Caco-2 (cell line): ENCODE data around the gene GPC6. TPM values are rescaled to one million over a fixed set of nuclear protein-coding genes. Genes with fewer than 3 reads are reported as not detected.

ENCODE experiments used
- BruUV-seq: library from RNA; stranded (reverse); fragments of 400-500 nt; replicated peaks from 2 replicates; lab custom pipeline; 2021; lab: Mats Ljungman, UMichigan
- CTCF ChIA-PET: fragments of 300-600 bp; sonication (Branson Sonifier 250); formaldehyde crosslinking; loops from one replicate; lab custom pipeline; 2022; ENCODE audit warnings: antibody characterized with exemption; lab: Charles Lee
- POLR2A ChIA-PET: fragments of 300-600 bp; sonication (Branson Sonifier 250); formaldehyde crosslinking; loops from one replicate; lab custom pipeline; 2022; ENCODE audit warnings: antibody characterized with exemption; lab: Charles Lee
- DNase-seq, 2 experiments: peaks; one replicate each; pipeline versions ENCODE4 v3.0.0 to v3.0.0-alpha.2; 2020 to 2022
- H3K27me3 ChIP-seq: replicated peaks from 2 replicates; pipeline ENCODE4 v1.6.0; 2011; ENCODE audit warnings: low read length; ENCODE audit not compliant: control insufficient read depth, insufficient read depth
- H3K36me3 ChIP-seq: 2 replicates; pipeline ENCODE4 v1.5.1; 2011; ENCODE audit warnings: low read length; ENCODE audit not compliant: control insufficient read depth, insufficient read depth
- H3K4me1 ChIP-seq: fragments of 250-450 bp; sonication (Bioruptor Pico); 2 replicates; pipeline ENCODE4 v1.5.1; 2020; ENCODE audit warnings: mild to moderate bottlenecking
- H3K4me3 ChIP-seq: 2 replicates; pipeline ENCODE4 v1.5.1; 2011; ENCODE audit warnings: low read depth, mild to moderate bottlenecking, control low read depth, low read length
- H3K9me3 ChIP-seq: fragments of 250-450 bp; sonication (Bioruptor Pico); 2 replicates; pipeline ENCODE4 v1.5.1; 2020; ENCODE audit warnings: mild to moderate bottlenecking, moderate library complexity
- H3K27ac Mint-ChIP-seq: one replicate; pipeline ENCODE4 v1.8.0; 2022; ENCODE audit warnings: mixed read lengths; ENCODE audit not compliant: unreplicated experiment
- H3K27me3 Mint-ChIP-seq: one replicate; pipeline ENCODE4 v1.8.0; 2022; ENCODE audit warnings: mixed read lengths; ENCODE audit not compliant: insufficient read depth, unreplicated experiment
- H3K36me3 Mint-ChIP-seq: one replicate; pipeline ENCODE4 v1.8.0; 2022; ENCODE audit warnings: mild to moderate bottlenecking, mixed read lengths; ENCODE audit not compliant: insufficient read depth, unreplicated experiment
- H3K4me1 Mint-ChIP-seq: one replicate; pipeline ENCODE4 v1.8.0; 2022; ENCODE audit warnings: low read depth, mixed read lengths; ENCODE audit not compliant: unreplicated experiment
- H3K4me3 Mint-ChIP-seq: one replicate; pipeline ENCODE4 v1.8.0; 2022; ENCODE audit warnings: mild to moderate bottlenecking, moderate library complexity, mixed read lengths; ENCODE audit not compliant: unreplicated experiment
- H3K9me3 Mint-ChIP-seq: one replicate; pipeline ENCODE4 v1.8.0; 2022; ENCODE audit warnings: mixed read lengths; ENCODE audit not compliant: unreplicated experiment
- intact Hi-C: fragments of 100-400 bp; cut with micrococcal nuclease; formaldehyde crosslinking; loops from one replicate; pipeline ENCODE4 v1.10.0; 2022; ENCODE audit not compliant: unreplicated experiment
- total RNA-seq: library from RNA; stranded (reverse); gene quantifications from 2 replicates; pipeline ENCODE4 v1.2.3, GENCODE V29; 2022
- TF ChIP-seq, protein P1 (sequence below), 2 experiments: fragments of 200-600 bp in 1 of 2; IDR thresholded peaks; 1 replicate in 1 of 2; 2 replicates in 1 of 2; pipeline versions ENCODE4 v1.5.1 to v1.8.0; 2011 to 2022; ENCODE audit warnings: antibody characterized with exemption in 1 of 2, control low read depth in 1 of 2, inconsistent platforms in 1 of 2, low read depth in 1 of 2, low read length in 1 of 2, mild to moderate bottlenecking in 1 of 2, moderate library complexity in 1 of 2; ENCODE audit not compliant: insufficient read depth in 1 of 2, severe bottlenecking in 1 of 2, unreplicated experiment in 1 of 2

The GPC6 gene
- total RNA-seq, 1 experiment from 2014 or later: 0.16 TPM

DNA sequence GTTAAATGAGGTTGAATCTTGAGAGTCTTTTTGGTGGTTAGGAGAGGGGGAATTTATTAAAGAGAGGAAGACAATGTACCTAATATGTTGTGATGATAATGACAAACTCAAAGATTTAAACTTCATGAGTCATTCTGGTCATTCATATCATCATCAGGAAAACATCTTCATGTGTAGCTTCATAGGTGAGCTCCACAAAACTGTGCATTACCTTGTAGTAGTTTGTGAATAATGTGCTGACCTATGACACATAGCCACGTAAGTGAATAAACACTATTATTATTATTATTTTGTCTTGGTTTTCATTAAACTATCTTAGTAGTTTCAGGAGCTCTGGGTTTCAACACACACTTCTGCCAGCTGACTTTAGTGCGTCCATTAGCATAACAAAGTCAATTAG lies 997 bp upstream of the GPC6 start:
- no peak overlapping the region for H3K4me3 Mint-ChIP-seq
- peaks cover 38% of the 10 kb centered on the region for H3K4me1 Mint-ChIP-seq
- ChIA-PET POLR2A (no interaction called here), CTCF (no interaction called here)
- H3K4me3 ChIP-seq: no peak overlapping the region
- H3K27me3 ChIP-seq: no peaks in the 10 kb centered on the region
- H3K27ac Mint-ChIP-seq: peak overlapping the region; percentile 57
- no peaks in the 10 kb centered on the region; the same call in 1 of the 2 replicates for H3K9me3 ChIP-seq
- no peak for DNase-seq
- peaks cover 17% of the 10 kb centered on the region for H3K36me3 Mint-ChIP-seq
- intact Hi-C loops: no loop called here
- H3K4me1 ChIP-seq: peaks cover 41% of the 10 kb centered on the region
- H3K9me3 Mint-ChIP-seq: peaks cover 31% of the 10 kb centered on the region
- H3K36me3 ChIP-seq: no peaks in the 10 kb centered on the region
- TF ChIP-seq, protein P1, sequence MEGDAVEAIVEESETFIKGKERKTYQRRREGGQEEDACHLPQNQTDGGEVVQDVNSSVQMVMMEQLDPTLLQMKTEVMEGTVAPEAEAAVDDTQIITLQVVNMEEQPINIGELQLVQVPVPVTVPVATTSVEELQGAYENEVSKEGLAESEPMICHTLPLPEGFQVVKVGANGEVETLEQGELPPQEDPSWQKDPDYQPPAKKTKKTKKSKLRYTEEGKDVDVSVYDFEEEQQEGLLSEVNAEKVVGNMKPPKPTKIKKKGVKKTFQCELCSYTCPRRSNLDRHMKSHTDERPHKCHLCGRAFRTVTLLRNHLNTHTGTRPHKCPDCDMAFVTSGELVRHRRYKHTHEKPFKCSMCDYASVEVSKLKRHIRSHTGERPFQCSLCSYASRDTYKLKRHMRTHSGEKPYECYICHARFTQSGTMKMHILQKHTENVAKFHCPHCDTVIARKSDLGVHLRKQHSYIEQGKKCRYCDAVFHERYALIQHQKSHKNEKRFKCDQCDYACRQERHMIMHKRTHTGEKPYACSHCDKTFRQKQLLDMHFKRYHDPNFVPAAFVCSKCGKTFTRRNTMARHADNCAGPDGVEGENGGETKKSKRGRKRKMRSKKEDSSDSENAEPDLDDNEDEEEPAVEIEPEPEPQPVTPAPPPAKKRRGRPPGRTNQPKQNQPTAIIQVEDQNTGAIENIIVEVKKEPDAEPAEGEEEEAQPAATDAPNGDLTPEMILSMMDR (IDR thresholded peaks at IDR 0.05; ENCODE audit: insufficient read depth in 1 of 2, low read depth in 1 of 2, low read length in 1 of 2, severe bottlenecking in 1 of 2, unreplicated experiment in 1 of 2): no peak
- no TSS peak for BruUV-seq
- H3K27me3 Mint-ChIP-seq: no peaks in the 10 kb centered on the region

DNA sequence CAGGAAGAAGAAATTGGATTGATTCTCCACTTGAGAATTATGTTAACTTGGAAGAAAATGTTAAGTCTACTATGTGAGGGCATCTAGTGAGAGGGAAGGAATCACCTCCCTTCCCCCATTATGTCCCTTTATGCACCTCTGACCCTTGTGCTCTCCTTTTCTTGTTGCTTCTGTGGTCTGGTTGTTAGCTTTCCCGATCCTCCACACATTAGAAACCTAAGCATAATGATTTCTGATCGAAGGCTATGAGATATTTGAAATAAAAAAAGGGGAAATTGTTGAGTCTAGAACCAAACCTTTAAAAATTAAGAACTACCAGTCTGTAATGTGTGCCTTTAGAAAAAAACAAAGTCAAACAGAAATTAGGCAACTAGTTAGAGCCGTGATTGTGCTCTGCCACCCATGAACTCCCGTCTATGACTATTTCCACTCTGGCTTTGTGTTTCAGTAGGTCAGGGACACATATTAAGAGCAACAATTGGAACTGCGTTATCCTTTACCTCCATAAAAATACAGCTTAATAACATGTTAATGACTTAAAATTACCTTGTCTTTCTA lies 463 bp upstream of the GPC6 start:
- POLR2A ChIA-PET: no interaction called here
- no peaks in the 10 kb centered on the region; the same call in 1 of the 2 replicates for H3K9me3 ChIP-seq
- TF ChIP-seq, protein P1 (IDR thresholded peaks at IDR 0.05; ENCODE audit: insufficient read depth in 1 of 2, low read depth in 1 of 2, low read length in 1 of 2, severe bottlenecking in 1 of 2, unreplicated experiment in 1 of 2): no peak
- no peaks in the 10 kb centered on the region for H3K27me3 ChIP-seq
- CTCF ChIA-PET: no interaction called here
- intact Hi-C loops: no loop called here
- H3K4me1 Mint-ChIP-seq: peaks cover 38% of the 10 kb centered on the region
- peaks cover 45% of the 10 kb centered on the region for H3K4me1 ChIP-seq
- no peak overlapping the region for H3K4me3 ChIP-seq
- H3K36me3 ChIP-seq: no peaks in the 10 kb centered on the region
- DNase-seq: no peak
- BruUV-seq: no TSS peak
- peak overlapping the region; percentile 57 for H3K27ac Mint-ChIP-seq
- peaks cover 31% of the 10 kb centered on the region for H3K9me3 Mint-ChIP-seq
- no peaks in the 10 kb centered on the region for H3K27me3 Mint-ChIP-seq
- peaks cover 17% of the 10 kb centered on the region for H3K36me3 Mint-ChIP-seq
- no peak overlapping the region for H3K4me3 Mint-ChIP-seq

DNA sequence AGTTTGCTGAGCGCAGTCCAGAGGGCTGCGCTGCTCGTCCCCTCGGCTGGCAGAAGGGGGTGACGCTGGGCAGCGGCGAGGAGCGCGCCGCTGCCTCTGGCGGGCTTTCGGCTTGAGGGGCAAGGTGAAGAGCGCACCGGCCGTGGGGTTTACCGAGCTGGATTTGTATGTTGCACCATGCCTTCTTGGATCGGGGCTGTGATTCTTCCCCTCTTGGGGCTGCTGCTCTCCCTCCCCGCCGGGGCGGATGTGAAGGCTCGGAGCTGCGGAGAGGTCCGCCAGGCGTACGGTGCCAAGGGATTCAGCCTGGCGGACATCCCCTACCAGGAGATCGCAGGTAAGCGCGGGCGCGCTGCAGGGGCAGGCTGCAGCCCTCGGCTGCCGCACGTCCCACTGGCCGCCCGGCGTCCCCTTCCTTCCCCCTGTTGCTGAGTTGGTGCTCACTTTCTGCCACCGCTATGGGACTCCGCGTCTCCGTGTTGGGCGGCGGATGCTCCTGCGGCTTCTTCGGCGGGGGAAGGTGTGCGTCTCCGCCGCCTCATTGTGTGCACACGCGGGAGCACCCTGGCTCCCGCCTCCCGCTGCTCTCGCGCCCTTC lies 772 bp downstream of the GPC6 start:
- H3K9me3 Mint-ChIP-seq: peaks cover 31% of the 10 kb centered on the region
- H3K9me3 ChIP-seq: no peaks in the 10 kb centered on the region; the same call in 1 of the 2 replicates
- no peaks in the 10 kb centered on the region for H3K27me3 Mint-ChIP-seq
- POLR2A ChIA-PET: no interaction called here
- peaks cover 38% of the 10 kb centered on the region for H3K4me1 Mint-ChIP-seq
- H3K4me3 Mint-ChIP-seq: no peak overlapping the region
- DNase-seq: no peak
- intact Hi-C loops: no loop called here
- no peaks in the 10 kb centered on the region for H3K36me3 ChIP-seq
- H3K36me3 Mint-ChIP-seq: peaks cover 17% of the 10 kb centered on the region
- H3K4me3 ChIP-seq: no peak overlapping the region
- H3K4me1 ChIP-seq: peaks cover 54% of the 10 kb centered on the region
- TF ChIP-seq, protein P1 (IDR thresholded peaks at IDR 0.05; ENCODE audit: insufficient read depth in 1 of 2, low read depth in 1 of 2, low read length in 1 of 2, severe bottlenecking in 1 of 2, unreplicated experiment in 1 of 2): no peak
- H3K27me3 ChIP-seq: no peaks in the 10 kb centered on the region
- no TSS peak for BruUV-seq
- CTCF ChIA-PET: no interaction called here
- H3K27ac Mint-ChIP-seq: peak overlapping the region; percentile 57
